ENCODE data around the gene TRIM62.

DNA sequence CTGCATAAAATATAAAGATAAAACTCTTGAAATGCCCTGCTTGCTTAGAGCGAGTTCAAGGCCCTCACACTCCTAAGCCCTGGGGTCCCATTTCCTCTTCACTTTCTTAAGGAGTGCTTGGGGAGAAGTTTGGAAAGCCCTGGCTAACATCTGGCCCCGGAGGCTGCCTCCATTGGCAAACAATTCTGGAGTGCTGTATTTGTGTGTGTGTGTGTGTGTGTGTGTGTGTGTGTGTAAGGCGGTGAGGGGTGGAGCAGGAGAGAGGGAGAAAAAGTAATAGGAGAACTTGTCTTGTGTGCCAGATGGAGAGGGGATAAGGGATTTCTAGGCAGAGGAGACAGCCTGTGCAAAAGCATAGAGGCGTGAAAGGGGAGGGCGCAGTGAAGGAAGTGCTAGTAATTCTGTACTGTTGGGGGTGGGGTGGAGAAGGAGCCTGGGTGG is 578 bp upstream of the TRIM62 start:
- TF ChIP-seq POLR2AphosphoS5 (IDR thresholded peaks at IDR 0.05; ENCODE audit: low read depth, low read length) (no peak), PAX5 (IDR thresholded peaks at IDR 0.05; ENCODE audit: insufficient read depth, low read length, severe bottlenecking) (no peak)

All from GM12891 (cell line).